Activated naive CD4-positive, alpha-beta T cell (primary cell): ENCODE measurements around the gene URB1.

Experiments
- DNase-seq, 4 experiments: peaks; one replicate each; lab custom pipeline; 2025; lab: John Stamatoyannopoulos, UW

URB1 gene

DNA sequence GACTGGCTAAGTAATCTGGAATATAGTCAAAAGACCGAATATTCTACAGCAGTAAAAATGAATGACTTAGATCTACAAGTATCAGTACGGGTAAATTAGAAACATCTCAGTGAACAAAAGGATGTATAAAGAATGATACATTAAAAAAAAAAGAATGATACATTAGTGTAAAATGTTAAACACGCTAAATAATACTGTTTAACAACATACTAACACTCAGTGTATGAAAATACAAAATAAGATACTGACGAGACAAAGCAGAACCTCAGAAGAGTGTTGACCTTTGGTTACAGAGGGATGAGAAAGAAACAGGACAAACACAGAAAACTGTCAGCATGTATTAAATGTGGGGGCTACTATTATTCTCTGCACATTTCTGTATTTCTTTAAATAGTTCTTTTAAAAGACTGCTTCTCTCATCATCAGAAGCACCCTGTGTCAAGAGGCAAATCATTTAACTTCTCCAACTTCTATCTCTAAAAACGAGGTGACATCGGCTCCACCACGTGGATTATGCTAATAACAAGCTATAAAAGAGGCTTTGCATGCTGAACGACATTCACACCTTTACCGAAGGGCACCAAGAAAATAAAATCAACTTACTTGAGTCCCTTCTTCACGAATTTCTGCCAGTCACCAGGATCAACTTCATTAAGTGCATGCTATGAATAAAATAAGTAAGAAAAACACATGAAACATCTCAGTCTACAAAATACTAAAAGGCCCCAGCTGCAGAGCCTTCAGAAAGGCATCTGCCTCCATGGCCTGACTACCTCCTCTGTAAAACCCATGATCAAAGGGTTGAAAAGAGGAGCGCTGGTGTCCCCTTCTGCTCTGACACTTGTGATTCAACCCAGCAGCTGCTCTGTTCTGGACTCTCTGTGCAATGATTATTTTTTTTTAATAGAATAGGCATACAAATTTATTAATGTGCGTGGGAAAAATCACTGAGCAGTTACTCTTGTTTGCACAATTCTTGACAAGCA lies 51.7 kb downstream of the URB1 start:
- no peak for DNase-seq

DNA sequence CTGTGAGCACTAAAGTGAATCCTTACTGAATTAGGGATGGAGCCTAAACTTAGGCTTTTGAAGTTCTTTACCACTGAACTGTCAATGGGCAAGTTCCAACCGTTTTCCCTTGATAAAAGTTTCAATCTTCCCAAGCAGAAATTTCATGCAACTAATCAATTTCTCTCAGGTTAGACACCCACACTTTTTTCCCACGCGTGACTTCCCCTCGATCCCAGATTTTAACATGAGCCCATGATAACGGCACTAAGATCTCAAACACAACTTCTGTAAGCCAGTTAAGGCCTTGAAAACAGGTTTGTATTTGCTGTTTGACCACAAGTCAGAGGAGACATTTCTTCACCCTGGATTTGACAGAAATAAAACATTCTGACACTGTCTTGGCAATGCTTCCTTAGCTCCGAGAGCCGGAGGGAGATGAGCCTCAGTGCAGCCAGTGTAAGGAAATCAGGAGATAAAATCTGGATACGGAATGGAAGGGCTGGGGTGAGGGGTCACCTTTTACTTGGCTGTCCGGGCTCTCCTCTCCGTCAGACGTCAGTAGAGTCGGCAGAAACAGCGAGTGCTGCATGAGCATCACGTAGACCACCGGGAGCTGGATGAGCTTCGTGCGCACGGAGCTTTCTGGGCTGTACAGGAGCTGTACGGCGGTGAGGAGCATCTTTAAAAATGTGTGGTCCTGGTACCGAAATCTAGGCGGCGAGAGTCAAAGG lies 54.4 kb downstream of the URB1 start:
- DNase-seq, result no peak

DNA sequence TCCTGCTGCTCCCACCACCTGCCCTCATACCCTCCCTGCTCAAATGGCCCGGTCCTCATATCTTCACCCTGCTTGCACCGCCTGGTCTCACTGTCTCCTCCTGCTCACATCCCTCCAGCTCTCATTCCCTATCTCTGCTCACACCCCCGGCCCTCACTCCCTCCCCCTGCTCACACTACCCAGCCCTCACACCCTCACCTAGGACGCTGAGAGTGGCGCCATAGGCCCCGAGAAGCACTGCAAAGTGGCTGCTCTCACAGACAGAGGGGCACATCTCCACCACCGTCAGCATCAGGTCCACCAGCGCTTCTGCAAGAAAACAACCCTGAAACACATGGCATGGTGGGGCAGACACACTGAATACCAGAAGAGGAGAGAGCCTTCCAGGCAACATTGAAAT lies 55.6 kb downstream of the URB1 start:
- no peak for DNase-seq

DNA sequence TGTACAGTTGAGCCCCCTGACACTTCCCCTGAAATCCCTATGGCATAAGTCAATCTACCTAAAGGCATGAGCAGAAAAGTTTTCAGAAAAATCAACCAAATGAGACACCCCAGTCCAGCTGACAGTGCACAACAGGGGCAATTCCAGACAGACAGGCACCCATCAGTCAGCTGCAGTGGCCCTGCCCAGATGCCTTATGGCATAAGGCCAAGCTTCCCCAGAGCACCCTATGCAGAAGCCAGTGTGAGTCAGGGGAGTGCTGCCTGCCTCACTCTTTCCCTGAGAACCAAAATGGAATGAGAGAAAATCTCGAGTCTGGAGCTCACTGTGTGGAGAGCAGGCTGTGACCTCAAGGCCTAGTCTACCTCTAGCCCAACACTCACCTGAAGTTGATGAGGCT lies 56.1 kb downstream of the URB1 start:
- no peak for DNase-seq

DNA sequence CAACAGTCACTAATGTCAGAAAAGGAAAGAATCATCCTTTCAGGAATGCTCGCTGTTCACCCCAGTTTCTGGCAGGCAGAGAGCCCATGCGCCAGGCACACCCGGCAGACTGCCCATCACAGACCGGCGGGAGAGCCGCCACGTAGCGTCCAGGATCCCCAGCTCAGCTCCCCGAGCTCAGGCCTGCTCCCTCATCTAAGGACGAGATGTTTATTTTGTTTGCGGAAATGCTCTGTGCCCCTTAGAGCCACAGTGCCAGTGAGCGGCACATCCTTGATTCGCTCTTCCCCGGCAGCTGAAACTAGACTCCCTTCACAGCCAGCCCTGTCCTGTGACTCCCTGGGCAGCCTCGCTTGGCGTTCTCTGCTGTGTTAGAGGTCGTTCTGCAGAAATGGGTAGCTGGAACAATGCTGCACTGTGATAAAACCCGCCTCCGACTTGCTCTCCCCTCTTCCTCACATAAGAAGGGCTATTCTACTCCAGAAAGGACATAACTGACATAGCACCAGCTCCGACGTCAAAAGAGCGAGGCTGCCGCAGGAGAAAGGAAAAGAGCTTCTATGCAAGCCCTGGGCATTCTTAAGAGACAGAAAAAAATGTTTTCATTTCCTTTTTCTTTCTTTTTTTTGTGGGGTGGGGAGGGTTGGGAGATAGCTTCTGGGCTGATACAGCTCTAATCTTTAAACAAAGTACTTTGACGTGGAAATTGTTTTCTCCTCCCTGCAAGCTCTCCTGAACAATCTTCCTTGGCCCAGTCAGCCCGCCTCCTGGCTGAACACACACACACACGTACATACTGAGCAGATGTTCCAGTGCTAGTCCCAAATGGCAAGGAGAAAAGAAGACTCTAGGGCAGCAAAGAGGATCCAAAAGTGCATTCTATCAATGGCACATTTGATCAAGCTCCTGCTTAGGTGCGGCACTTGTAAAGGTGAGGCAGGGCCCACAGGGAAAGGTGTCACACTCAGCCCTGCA lies 56.9 kb downstream of the URB1 start:
- DNase-seq, result no peak

DNA sequence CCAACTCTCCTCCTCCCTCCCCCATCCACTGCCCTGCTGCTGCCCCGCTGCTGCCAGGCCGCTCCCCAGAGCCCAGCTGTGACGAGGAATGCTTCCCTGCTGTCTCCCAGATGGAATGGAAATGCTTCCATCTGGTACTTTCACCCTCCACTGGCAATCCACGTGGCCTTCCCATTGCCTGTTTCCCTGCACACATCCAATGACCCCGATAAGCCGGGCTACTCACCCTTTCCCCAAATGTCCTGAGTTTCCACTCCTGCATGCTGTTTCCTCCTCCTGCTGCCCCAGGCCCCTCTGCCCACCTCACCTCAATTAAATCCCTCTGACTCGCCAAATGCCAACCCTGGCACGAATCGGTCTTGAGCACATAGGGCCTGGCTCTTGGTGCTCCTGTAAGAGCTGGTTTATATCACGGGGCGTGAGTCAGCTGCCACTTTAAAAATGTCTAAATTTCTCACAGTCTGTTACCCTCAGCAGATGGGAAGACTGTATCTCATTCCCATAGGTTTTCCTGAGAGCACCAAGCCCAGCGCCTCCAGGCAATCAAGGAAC lies 57.8 kb downstream of the URB1 start:
- no peak for DNase-seq

DNA sequence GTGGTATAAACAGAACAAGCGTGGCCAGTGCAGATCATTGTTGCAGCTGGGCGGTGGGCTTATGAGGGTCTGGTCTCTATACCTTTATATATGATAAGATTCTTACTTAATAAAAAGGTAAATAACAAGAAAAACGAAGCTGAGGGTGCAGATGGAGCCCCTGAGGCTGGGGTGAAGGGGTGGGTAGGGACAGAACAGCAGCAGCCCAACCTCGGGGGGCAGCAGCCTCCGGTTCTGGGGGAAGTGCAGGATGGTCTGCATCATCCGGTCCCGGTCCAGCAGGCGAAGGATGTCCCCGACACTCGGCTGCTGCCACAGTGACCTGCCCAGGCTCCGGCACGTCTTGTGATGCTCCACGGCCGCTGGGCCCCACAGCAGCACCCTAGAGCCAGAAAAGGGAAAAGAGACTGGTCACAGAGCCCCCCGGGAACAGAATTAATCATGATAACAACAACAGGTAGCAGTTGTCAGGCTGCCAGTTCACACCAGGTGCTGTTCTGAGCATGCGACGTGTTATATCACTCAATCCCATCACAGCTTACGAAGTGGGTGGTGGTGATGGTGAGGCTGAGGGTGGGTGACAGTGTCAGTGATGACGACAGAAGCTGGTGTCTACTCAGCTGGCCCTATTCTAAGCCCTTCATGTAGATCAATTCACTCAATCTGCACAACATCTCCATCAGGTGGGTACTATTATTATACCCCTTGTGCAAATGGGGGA lies 58.7 kb downstream of the URB1 start:
- DNase-seq, result no peak

DNA sequence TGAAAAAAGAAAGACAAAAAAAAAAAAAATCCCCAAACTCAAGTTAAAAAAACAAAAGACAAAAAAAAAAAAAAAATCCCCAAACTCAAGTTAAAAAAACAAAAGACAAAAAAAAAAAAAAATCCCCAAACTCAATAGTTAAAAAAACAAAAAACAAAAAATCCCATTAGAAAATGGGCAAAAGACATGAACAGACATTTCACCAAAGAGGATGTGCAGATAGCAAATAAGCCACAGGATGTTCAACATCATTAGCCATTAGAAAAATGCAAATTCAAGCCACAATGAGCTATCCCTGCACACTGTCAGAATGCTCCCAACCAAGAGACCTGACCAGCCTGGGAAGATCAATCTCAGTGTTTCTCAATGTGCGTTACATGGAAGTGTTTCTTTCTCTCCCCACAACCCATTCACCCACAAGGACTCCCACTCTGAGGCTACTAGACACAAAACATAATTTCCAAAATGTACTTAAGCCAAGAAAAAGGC lies 60.3 kb downstream of the URB1 start:
- DNase-seq, result no peak

DNA sequence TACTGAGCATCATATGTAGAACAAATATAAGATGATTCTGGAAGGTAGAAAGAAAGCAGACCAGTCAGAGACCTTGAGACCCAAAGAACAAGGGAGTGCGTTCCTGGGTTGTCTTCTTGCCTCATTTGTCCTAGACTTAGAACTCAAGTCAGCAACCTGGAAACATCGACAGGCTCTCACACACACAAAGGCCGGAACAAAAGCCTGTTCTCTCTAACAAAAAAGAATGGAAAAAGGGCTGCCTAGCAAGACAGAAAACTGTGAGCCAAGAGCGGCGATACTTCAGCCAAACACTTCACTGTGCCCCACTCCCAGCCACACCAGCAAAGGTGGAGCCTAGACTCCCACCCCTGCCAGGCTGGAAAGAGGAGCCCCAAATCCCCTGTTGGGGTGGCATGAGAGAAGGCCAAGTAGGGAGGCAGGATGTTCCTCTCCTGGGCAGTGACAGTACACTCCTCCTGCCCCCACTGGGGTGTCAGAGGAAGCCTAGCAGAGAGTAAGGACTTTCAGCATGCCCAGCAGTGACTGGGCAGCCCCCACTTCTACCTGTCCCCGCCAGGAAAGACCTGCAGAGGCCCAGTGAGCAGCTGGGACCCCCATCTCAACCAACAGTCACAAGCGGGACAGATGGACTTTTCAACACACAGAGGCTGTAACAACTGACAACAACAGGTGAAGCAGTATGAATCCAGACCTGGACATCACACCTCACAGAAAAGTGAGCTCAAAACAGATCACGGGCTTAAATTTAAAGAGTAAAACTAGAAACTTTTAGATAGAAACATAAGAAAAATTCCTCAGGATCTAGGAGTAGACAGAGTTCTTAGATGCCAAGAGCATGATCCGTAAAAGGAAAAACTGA lies 61.1 kb downstream of the URB1 start:
- DNase-seq, result no peak

DNA sequence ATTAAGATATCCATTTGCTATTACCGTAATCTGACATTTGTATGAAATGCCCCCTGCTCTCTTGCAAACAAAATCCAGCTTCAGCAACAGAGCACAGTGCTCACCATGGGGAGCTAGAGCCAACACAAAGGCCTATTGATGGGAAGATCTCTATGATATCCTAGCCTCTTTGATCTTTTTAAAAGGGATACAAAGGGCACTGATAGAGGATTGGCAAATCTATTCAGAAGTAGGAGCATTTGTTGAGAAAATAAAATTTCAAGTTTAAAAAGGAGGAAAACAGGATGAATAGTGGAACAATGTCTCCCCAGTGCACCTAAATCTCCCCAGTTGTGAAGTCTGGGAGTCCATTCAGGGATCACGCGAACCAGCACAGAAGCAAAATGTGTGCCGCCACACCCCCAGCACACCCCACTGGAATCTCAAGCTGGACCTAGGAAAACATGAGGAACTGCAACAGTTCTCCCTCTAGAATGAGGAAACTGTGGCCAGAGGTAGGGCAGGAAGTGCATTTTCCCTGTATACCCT lies 62.0 kb downstream of the URB1 start:
- no peak for DNase-seq

DNA sequence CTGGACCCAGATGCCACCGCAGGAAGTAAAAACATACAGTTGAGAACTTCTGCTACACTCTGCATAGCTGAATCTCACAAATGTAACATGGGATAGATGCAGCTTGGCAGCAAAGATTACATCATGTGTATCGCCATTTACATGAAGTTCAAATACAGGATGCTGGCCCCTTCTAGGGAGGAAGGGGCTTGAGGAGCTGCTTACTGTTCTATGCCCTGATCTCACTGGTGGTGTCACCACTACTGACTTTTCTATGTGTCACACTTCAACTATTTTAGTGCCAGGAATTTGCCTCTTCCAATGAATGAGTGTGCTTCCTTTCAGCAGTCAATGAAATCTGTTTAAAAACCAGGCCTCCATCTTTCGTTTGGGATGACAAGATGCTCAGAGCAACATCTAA lies 63.0 kb downstream of the URB1 start:
- no peak for DNase-seq

DNA sequence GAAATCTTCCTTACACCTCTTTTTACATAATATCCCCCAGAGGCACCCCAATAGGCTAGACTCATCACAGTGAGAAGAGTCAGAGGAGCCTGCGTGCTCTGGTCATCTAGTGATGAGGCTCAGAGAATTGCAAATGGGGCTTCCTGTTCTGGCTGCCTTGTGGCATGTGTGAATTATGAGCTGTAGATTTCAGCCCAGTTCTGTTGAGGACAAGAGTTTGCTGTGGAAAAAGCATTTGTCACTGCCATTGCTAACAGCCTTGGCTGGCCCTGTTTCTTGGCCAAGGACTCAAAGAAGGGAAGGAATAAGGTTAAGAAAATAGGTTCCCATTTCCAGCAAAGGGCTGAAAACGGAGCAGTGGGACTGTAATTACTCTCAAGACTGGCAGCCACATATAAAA lies 63.5 kb downstream of the URB1 start:
- DNase-seq, result no peak

DNA sequence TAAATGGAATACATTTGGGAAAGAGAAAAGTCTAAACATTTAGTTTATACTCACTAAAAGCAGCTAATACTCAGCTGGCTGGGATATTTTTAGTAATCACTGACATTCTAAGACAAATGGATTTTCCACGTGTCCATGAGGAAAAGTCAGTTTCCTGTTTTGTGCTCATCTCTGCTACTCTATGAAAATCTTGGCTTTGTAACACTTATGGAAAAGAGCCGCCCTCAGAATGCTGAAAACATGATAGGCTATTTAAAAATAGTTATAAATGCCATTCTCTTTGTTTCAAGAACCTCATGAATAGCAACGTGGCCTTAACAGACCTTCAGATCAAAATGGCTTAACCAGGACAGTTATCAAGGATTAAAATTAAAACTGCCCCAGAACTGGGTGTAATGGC lies 64.2 kb downstream of the URB1 start:
- DNase-seq, result no peak

DNA sequence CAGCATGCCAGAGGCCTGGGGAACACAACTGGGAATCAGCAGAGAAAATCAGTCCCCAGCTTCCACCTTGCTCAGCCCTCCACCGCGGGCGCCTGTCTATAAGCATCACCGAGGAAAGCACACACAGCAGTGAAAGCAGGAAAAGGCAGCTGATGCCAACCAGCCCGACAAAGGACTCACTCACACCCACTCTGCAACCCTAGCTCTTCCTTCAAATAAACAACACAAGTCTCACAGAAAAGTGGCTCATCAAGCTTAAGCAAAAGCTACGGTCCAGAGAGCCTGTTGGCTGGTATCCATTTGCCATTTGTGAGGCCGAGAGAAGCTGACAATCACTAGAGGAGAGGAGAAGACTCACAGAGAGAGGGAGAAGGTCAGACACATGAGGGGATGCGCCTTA lies 67.1 kb downstream of the URB1 start:
- DNase-seq, result no peak

DNA sequence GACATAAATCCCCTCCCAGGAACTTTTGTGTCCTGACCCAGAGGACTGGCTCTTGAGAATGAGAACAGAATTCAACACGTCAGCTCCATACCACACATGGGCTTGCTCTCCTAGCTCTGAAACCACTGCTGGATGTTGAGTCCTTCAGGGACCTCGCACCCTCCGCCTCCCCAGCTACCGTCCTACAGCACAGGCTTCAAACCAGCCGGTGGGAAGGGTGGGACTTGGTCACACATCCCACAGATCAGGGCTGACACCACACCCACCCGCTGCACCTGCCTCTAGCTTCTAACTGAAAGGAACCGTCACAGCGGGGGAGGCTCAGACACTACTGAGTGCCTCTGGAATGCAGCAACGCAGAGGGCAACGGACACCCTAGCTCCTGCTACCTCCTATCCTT lies 70.1 kb downstream of the URB1 start:
- DNase-seq, result no peak

DNA sequence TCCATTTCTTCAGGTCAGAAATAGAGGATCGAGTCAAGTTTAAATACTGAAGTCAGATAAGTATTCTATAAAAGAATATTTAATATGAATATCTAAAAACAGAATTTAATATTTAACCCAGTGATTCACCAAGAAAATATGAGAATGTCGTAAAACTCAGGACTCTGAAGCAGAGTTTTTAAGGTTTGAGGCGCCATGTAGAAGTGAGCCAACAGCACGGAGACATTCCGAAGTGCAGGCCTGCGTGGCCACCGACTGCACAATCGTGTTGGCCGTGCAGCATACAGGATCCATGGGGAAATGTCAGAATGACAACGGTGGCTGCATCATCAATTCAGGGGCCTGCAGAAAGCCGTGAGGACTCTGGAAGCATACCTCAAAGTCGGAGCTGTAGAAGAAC lies 70.7 kb downstream of the URB1 start:
- no peak for DNase-seq

DNA sequence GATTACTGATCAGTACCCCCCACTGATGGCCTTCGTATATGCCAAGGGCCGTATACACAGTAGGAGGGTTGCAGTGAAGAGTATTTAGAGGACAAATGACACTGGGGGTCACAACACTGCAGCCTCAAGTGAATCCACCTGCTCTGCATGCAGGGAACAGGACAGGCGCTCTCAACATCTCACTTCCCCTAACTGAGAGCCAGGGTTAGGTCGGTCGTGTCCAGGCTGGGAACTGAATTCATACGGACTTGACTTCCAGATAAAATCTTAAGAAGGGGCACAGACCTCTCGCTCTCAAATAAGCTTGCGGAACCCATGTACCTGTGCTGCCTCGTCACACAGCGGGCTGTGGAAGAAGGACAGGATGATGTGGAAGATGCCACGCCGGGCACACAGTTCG lies 71.3 kb downstream of the URB1 start:
- DNase-seq, result no peak

DNA sequence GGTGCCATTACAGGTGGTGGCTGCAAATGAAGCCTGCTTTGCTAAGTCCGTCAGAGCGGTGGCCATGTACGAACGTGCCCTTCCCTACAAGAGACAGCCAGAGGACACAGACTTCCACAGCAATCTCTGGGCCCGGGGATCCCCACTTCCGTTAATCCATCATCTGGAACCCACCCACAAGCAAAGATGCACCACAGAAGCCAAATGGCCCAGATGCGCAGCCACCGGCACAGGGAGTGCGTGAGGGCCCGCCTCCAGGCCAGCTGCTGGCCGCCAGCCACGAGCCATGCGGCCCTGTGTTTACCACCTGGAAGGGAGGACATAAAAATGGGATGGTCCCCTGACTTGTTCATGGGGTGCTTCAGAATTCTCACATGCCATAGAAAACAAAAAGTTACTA lies 72.1 kb downstream of the URB1 start:
- DNase-seq, result no peak

DNA sequence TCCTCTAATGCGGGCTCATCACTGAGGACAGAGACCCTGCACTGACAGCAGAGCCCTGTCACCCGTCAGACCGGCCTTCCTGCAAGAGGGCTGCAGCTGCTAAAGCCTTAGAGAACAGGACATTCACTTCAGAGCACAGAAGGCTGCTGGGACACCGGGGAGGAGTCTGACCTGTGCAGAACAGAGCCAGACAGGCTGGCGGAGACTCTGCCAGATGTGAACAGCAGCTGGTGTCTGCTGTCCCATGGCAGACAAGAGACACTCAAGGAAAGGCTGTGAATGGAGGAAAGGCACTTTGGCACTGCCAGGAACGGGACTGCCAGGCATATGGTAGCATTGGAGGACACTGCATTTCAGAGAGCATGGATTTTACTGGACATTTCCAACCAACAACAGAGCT lies 72.8 kb downstream of the URB1 start:
- no peak for DNase-seq

DNA sequence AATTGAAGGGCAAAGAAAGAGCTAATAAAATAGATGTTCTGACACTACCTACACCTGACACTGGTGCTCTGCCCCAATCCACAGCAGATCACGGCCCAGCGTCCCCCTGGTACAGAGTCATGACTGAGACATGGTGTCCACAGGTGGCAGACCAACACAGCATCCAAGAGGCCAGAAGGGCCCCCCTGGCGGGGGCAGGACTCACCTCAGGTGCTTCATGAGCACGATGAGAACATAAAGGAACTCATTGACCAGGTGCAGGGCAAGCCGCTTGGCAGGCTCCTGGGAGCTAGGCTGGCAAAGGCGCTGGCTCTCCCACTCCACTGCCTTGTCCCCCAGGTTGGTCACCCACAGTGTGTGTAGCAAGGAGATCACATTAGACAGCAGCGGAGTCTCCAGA lies 73.8 kb downstream of the URB1 start:
- no peak for DNase-seq
